Lower leg skin (tissue), 3 donors: Measurements from ENCODE around the gene DSTN.

Experiments used
- CTCF ChIP-seq, 3 donors: fragments of 450-650 bp; IDR thresholded peaks; one replicate each; pipeline ENCODE4 v1.5.1; 2016; ENCODE audit warnings: antibody characterized with exemption in 3 of 3, mild to moderate bottlenecking in 3 of 3, moderate library complexity in 2 of 3
- POLR2A ChIP-seq, 2 donors: fragments of 450-650 bp; IDR thresholded peaks; one replicate each; pipeline ENCODE4 v1.6.1; 2016 to 2017; ENCODE audit warnings: antibody characterized with exemption in 2 of 2, mild to moderate bottlenecking in 1 of 2, moderate library complexity in 1 of 2

DNA sequence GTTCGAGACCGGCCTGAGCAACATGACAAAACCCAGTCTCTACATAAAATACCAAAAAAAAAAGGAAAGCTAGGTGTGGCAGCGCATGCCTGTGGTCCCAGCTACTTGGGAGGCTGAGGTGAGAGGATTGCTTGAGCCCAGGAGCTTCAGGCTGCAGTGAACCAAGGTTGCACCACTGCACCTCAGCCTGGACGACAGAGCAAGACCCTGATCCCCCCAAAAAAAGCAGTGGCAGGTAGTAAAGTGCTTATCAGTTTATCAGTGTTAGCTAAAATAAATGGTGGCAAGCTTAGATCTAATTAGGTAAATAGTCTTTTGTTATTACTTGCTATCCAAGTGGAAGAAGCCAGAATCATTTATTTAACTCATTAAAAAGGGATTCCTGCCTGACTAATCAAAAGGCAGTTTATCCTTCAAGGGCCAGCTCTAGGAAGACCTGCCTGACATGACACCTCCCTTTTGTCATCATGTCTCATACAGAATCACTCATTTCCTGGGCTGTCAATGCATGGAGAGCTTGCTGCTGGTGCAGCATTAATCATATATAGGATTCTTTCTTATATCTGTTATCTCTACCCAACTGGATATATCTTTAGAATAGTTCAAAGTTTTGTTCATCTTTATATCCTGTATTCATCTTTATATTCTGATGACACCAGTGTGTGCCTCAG lies 9.6 kb downstream of the DSTN start:
- TF ChIP-seq CTCF (IDR thresholded peaks at IDR 0.05), result no peak
- no peak for TF ChIP-seq POLR2A (IDR thresholded peaks at IDR 0.05)
